GM06990 (cell line): ENCODE measurements around the gene SCLT1.

Experiments used
- DNase-seq: peaks from one replicate; pipeline ENCODE4 v3.0.0-alpha.2; 2011; ENCODE audit not compliant: insufficient read length; ENCODE audit errors: extremely low read depth
- H3K27me3 ChIP-seq: replicated peaks from 2 replicates; pipeline ENCODE4 v1.6.0; 2011; ENCODE audit warnings: low read length; ENCODE audit not compliant: control insufficient read depth, insufficient read depth
- H3K36me3 ChIP-seq: 2 replicates; pipeline ENCODE4 v1.5.1; 2011; ENCODE audit warnings: low read length; ENCODE audit not compliant: control insufficient read depth, insufficient read depth
- H3K4me3 ChIP-seq: replicated peaks from 2 replicates; pipeline ENCODE4 v1.5.1; 2011; ENCODE audit warnings: low read depth, mild to moderate bottlenecking, control low read depth, low read length
- TF ChIP-seq, protein P1 (sequence below): IDR thresholded peaks from 2 replicates; pipeline ENCODE4 v1.5.1; 2011; ENCODE audit warnings: low read length, control low read depth, mild to moderate bottlenecking, inconsistent platforms; ENCODE audit not compliant: insufficient read depth, poor library complexity, severe bottlenecking

The SCLT1 gene

DNA sequence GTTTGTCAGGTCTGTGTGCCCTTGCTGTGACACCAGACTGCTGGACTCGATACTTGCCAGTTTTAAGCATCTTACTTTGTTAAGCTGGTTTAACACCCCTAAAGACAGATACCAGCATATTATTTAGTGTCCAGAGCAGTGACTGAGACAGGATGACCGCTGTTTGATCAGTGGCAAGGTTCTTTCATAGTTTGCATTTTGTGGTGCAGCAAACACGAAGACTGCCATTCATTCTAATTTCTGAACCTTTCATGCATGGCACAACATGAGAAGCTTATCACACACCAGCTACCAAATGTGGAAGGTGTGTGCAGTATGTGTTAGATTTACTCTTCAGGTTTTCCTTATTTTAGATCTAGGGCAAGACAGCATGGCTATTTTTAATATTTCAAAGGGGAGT is 255.7 kb downstream of the SCLT1 start:
- TF ChIP-seq, protein P1, sequence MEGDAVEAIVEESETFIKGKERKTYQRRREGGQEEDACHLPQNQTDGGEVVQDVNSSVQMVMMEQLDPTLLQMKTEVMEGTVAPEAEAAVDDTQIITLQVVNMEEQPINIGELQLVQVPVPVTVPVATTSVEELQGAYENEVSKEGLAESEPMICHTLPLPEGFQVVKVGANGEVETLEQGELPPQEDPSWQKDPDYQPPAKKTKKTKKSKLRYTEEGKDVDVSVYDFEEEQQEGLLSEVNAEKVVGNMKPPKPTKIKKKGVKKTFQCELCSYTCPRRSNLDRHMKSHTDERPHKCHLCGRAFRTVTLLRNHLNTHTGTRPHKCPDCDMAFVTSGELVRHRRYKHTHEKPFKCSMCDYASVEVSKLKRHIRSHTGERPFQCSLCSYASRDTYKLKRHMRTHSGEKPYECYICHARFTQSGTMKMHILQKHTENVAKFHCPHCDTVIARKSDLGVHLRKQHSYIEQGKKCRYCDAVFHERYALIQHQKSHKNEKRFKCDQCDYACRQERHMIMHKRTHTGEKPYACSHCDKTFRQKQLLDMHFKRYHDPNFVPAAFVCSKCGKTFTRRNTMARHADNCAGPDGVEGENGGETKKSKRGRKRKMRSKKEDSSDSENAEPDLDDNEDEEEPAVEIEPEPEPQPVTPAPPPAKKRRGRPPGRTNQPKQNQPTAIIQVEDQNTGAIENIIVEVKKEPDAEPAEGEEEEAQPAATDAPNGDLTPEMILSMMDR, result no peak
- no peaks in the 10 kb centered on the region for H3K27me3 ChIP-seq
- DNase-seq, result no peak
- H3K4me3 ChIP-seq, result no peak overlapping the region
- H3K36me3 ChIP-seq, result peaks cover 7% of the 10 kb centered on the region

DNA sequence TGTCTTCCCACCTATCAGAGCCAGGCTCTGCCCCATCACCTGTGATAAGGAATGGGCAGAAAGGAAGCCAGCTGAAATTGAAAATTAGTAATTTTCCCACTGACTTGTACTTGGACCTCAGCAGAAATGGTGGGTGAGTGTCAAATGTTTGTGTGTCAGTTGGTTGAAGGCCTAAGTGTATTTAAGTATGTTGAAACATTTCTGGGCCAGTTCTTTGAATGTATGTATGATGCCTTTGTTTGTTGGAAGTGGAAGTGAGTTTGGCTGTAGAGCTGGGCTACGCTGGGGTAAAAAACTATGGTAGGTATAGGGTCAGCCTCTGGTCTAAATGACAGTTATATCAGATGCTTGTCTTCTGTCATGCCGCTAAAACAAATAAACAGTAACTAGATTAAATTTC is 256.1 kb downstream of the SCLT1 start:
- DNase-seq, result no peak
- TF ChIP-seq, protein P1, result no peak
- H3K4me3 ChIP-seq, result no peak overlapping the region
- no peaks in the 10 kb centered on the region for H3K27me3 ChIP-seq
- peaks cover 7% of the 10 kb centered on the region for H3K36me3 ChIP-seq

DNA sequence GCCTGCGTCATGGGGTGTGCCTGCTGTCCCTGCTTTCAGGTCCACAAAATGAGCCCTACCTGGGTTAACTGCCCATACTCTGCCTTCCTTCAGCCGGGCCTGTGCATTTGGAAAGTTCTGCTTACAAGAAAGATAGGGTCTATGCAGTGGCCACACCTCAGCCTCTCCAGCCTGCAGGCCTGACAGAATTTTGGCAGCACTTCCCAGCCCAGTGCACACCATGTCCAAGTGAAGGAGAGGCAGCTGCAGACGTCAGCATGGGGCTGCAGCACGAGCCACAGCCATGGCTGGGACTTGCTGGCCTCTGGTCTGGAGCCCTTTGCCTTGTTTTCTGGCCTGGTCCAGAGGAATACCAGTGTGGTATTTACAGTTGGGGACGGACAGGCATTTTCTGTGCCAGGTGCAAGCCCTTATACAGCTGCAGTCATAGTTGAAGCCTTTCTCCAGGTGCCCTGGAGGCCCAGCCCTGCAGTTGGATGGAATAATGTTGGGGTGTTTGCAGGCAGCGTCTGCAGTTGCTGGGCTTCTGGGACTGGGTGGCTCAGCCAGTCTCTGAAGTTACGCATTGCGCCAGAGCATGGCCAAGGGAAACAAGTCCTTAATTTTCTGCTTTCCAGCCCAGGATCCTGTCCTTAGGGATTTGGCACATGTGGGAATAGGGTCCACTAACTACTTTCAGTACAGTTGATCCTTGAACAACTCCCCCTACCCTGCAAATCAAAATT is 257.7 kb downstream of the SCLT1 start:
- H3K36me3 ChIP-seq, result peaks cover 5% of the 10 kb centered on the region
- H3K4me3 ChIP-seq, result no peak overlapping the region
- H3K27me3 ChIP-seq, result no peaks in the 10 kb centered on the region
- DNase-seq, result no peak
- TF ChIP-seq, protein P1, result no peak
